PC-9 (cell line): ENCODE results near the gene MLANA. TPM values are rescaled to one million over a fixed set of nuclear protein-coding genes. Genes with fewer than 3 reads are reported as not detected.
A peak's percentile ranks its signal among the peaks of the same experiment; 100 is the strongest.

Experiments
- Bru-seq: library from RNA; stranded (reverse); fragments of 400-500 nt; gene quantifications from one replicate; lab custom pipeline; 2021; lab: Mats Ljungman, UMichigan
- BruChase-seq, 2 experiments: library from RNA; stranded (reverse); fragments of 400-500 nt; gene quantifications; one replicate each; lab custom pipeline; 2021; lab: Mats Ljungman, UMichigan
- BruUV-seq: library from RNA; stranded (reverse); fragments of 400-500 nt; replicated peaks from 2 replicates; lab custom pipeline; 2021; lab: Mats Ljungman, UMichigan
- CTCF ChIA-PET: fragments of 300-600 bp; sonication (Branson Sonifier 250); formaldehyde crosslinking; loops from one replicate; lab custom pipeline; 2022; ENCODE audit warnings: antibody characterized with exemption; lab: Charles Lee
- POLR2A ChIA-PET: fragments of 300-600 bp; sonication (Branson Sonifier 250); formaldehyde crosslinking; loops from one replicate; lab custom pipeline; 2022; ENCODE audit warnings: antibody characterized with exemption; ENCODE audit not compliant: unreplicated experiment; lab: Charles Lee
- DNase-seq, 2 experiments: peaks; one replicate each; pipeline versions ENCODE4 v3.0.0 to v3.0.0-alpha.2; 2015 to 2022; ENCODE audit warnings: mixed read lengths in 1 of 2
- H2AFZ ChIP-seq: fragments of 200-600 bp; sonication (generic); 2 replicates; pipeline ENCODE4 v1.8.1; 2017; ENCODE audit warnings: antibody characterized with exemption
- H3F3A ChIP-seq: fragments of 200-600 bp; sonication (generic); 2 replicates; pipeline ENCODE4 v1.8.1; 2017; ENCODE audit warnings: antibody characterized with exemption, mild to moderate bottlenecking, low read depth; ENCODE audit not compliant: insufficient read depth
- H3K27ac ChIP-seq: fragments of 200-600 bp; sonication (generic); 2 replicates; pipeline ENCODE4 v1.6.1; 2016; ENCODE audit warnings: mixed run types
- H3K27me3 ChIP-seq: fragments of 200-600 bp; sonication (generic); 2 replicates; pipeline ENCODE4 v1.6.1; 2016; ENCODE audit warnings: low read depth, mixed run types; ENCODE audit not compliant: insufficient read depth
- H3K36me3 ChIP-seq: fragments of 200-600 bp; sonication (generic); 2 replicates; pipeline ENCODE4 v1.6.1; 2016; ENCODE audit warnings: low read depth, mixed run types
- H3K4me1 ChIP-seq: fragments of 200-600 bp; sonication (generic); replicated peaks from 2 replicates; pipeline ENCODE4 v1.6.1; 2016; ENCODE audit warnings: mixed run types; ENCODE audit not compliant: insufficient read depth
- H3K4me2 ChIP-seq: fragments of 200-600 bp; sonication (generic); 2 replicates; pipeline ENCODE4 v1.6.1; 2017; ENCODE audit warnings: mixed run types
- H3K4me3 ChIP-seq: fragments of 200-600 bp; sonication (generic); 2 replicates; pipeline ENCODE4 v1.6.1; 2016; ENCODE audit warnings: mixed run types
- H3K79me2 ChIP-seq: fragments of 200-600 bp; sonication (generic); 2 replicates; pipeline ENCODE4 v1.6.1; 2017; ENCODE audit warnings: low read depth, mixed run types
- H3K9me2 ChIP-seq: fragments of 200-600 bp; sonication (generic); 2 replicates; pipeline ENCODE4 v1.8.1; 2017; ENCODE audit warnings: mild to moderate bottlenecking; ENCODE audit not compliant: insufficient read depth
- H3K9me3 ChIP-seq: fragments of 200-600 bp; sonication (generic); 2 replicates; pipeline ENCODE4 v1.8.1; 2016; ENCODE audit warnings: low read depth; ENCODE audit not compliant: insufficient read depth
- H4K20me1 ChIP-seq: fragments of 200-600 bp; sonication (generic); 2 replicates; pipeline ENCODE4 v1.8.1; 2017; ENCODE audit not compliant: insufficient read depth
- CTCF ChIP-seq: fragments of 200-600 bp; sonication (generic); conservative IDR thresholded peaks from 2 replicates; pipeline ENCODE4 v1.6.1; 2017; ENCODE audit warnings: mixed run types, antibody characterized with exemption, mild to moderate bottlenecking, moderate library complexity
- EZH2 ChIP-seq: fragments of 200-600 bp; sonication (generic); IDR thresholded peaks from 2 replicates; pipeline ENCODE4 v1.8.0; 2017; ENCODE audit warnings: antibody characterized with exemption, low read depth
- intact Hi-C: fragments of 100-400 bp; cut with micrococcal nuclease; formaldehyde crosslinking; loops from one replicate; pipeline ENCODE4 v1.10.0; 2022; ENCODE audit not compliant: unreplicated experiment
- long read RNA-seq: library from polyadenylated mRNA; stranded (forward); transcript quantifications from one replicate; pipeline ENCODE4 v2.0.0, GENCODE V29; 2022
- total RNA-seq: library from RNA; stranded (reverse); gene quantifications from 2 replicates; pipeline ENCODE4 v1.2.3, GENCODE V29; 2021

Gene MLANA, protein sequence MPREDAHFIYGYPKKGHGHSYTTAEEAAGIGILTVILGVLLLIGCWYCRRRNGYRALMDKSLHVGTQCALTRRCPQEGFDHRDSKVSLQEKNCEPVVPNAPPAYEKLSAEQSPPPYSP
- not detected in 2 replicates for total RNA-seq
- not detected for Bru-seq, nascent RNA
- percentile 4 among the genes with signal in this experiment for BruChase-seq, experiment 1, labeled RNA remaining after a 2-hour chase
- BruChase-seq, experiment 2, labeled RNA remaining after a 6-hour chase, result not detected
- long read RNA-seq, result 0 reads

- Histone ChIP-seq H3K27me3 (no peaks in the 10 kb centered on the region), H3K36me3 (no peaks in the 10 kb centered on the region), H2AFZ (no peak within 1 kb of the TSS), H3K9me3 (no peaks in the 10 kb centered on the region), H3K9me2 (no peaks in the 10 kb centered on the region), H3K4me1 (no peaks in the 10 kb centered on the region), H3K4me2 (no peak within 1 kb of the TSS), H3F3A (no peaks in the 10 kb centered on the region), H3K79me2 (no peaks in the 10 kb centered on the region), H3K4me3 (no peak within 1 kb of the TSS), H3K27ac (no peak within 1 kb of the TSS), H4K20me1 (no peaks in the 10 kb centered on the region)
- no TSS peak for BruUV-seq
- TF ChIP-seq EZH2 (no peak), CTCF (no peak)
- intact Hi-C loops, result no loop called here
- ChIA-PET CTCF (no interaction called here), POLR2A (no interaction called here)
- no peak for DNase-seq
These were observed at the start of gene MLANA for GRCh38 chr9:5890641-5891040. Gene MLANA, plus strand, starts transcription at chr9:5890889. Its CDS starts 1,586 bp downstream, at chr9:5892475.

- TF ChIP-seq CTCF, result no peak
- no peak for TF ChIP-seq EZH2
- Histone ChIP-seq H2AFZ (no peak overlapping the region), H3K4me2 (peak overlapping the region; percentile 71), H3K36me3 (peaks cover 10% of the 10 kb centered on the region), H3K27me3 (no peaks in the 10 kb centered on the region), H3K27ac (peak overlapping the region; percentile 99), H4K20me1 (no peaks in the 10 kb centered on the region), H3K9me2 (no peaks in the 10 kb centered on the region), H3K4me1 (peaks cover 86% of the 10 kb centered on the region), H3K4me3 (peak overlapping the region; percentile 25; the same call in 1 of the 2 replicates), H3K79me2 (no peaks in the 10 kb centered on the region), H3F3A (peaks cover 62% of the 10 kb centered on the region), H3K9me3 (0 out of 2 replicates have a peak, but pooled peaks cover 3% of the 10 kb centered on the region)
- no TSS peak for BruUV-seq
- CTCF ChIA-PET, result no interaction called here
- POLR2A ChIA-PET, result no interaction called here
- DNase-seq, result no peak
- intact Hi-C loops, result loop anchor here (5.0 kb wide), 1 partner anchor 105 kb away; no protein-coding TSS in a partner anchor
These were observed 48.7 kb upstream of the MLANA start for GRCh38 chr9:5841771-5842573.

DNA sequence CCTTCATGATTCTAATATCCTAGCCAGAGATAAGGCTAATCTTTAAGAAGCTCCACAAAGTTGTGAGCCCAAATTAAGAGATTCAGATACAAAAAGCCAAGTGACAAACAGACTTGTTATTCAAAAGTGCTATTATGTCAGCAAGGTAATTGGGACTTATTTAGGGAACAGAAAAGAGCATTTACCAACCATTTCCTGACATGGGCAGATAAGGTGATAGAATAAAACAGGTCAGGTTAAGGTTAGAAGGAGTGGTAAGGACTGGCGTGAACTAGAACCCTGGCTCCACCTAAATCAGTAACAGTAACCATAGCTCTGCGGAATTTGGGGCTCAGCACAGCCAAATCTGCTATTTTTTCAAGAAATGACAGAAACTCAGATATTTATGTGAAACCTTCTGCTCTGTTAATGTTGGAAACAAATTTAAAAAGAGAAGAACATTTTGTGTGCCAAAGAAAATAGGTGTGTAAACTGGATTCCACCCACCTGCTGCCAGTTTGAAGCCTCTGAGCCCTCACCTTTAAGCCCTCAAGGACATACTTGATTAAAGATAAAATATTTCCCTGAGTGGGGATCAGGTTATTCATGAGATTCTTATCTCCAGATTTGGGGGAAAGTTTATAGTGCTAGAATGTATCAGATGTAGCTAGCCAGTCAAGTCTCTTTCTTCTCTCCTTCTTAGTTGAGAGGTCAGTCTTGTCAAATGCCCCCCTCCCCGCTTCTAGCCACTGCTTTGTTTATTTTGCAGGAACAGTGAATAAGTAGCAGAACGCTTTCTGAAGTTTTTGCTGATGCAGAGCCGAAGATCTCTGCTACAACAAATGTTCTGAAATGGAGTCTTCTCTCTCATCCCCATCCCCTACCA, 47.5 kb upstream of the MLANA start:
- H3K27ac ChIP-seq, result peak overlapping the region; percentile 99
- intact Hi-C loops, result loop anchor here (5.0 kb wide), 1 partner anchor 104 kb away; no protein-coding TSS in a partner anchor
- no TSS peak for BruUV-seq

More for the DNA sequence above, 47.5 kb upstream of the MLANA start:
- Histone ChIP-seq H3K36me3 (peaks cover 10% of the 10 kb centered on the region), H3K4me2 (peak overlapping the region; percentile 71), H3F3A (peaks cover 67% of the 10 kb centered on the region), H3K9me2 (no peaks in the 10 kb centered on the region), H3K4me1 (peaks cover 90% of the 10 kb centered on the region), H3K9me3 (0 out of 2 replicates have a peak, but pooled peaks cover 3% of the 10 kb centered on the region), H4K20me1 (no peaks in the 10 kb centered on the region), H2AFZ (no peak overlapping the region), H3K79me2 (no peaks in the 10 kb centered on the region), H3K4me3 (peak overlapping the region; percentile 25; the same call in 1 of the 2 replicates), H3K27me3 (no peaks in the 10 kb centered on the region)
- ChIA-PET CTCF (no interaction called here), POLR2A (interaction anchor here (0.7 kb wide), 1 partner anchor 20 kb away, joined by 6 read pairs; no protein-coding TSS in a partner anchor)
- DNase-seq, result peak in 1 of 2 experiments; percentile 80
- TF ChIP-seq CTCF (no peak), EZH2 (no peak)
